Lung microvascular endothelial cell (primary cell): ENCODE results near the gene SLC12A7. TPM values are rescaled to one million over a fixed set of nuclear protein-coding genes. Genes with fewer than 3 reads are reported as not detected.

Experiments used
- DNase-seq, 2 donors: peaks; one replicate each; pipeline versions ENCODE4 v3.0.0 to v3.0.0-alpha.2; 2010; ENCODE audit warnings: low read depth in 2 of 2
- total RNA-seq: library from RNA; depleted of rRNA; stranded (reverse); fragments of >200 nt; gene quantifications from 2 replicates; pipeline ENCODE4 v1.2.1, GENCODE V29; 2014

The SLC12A7 gene
- total RNA-seq, 1 donor from 2014 or later: 32.5 TPM

DNA sequence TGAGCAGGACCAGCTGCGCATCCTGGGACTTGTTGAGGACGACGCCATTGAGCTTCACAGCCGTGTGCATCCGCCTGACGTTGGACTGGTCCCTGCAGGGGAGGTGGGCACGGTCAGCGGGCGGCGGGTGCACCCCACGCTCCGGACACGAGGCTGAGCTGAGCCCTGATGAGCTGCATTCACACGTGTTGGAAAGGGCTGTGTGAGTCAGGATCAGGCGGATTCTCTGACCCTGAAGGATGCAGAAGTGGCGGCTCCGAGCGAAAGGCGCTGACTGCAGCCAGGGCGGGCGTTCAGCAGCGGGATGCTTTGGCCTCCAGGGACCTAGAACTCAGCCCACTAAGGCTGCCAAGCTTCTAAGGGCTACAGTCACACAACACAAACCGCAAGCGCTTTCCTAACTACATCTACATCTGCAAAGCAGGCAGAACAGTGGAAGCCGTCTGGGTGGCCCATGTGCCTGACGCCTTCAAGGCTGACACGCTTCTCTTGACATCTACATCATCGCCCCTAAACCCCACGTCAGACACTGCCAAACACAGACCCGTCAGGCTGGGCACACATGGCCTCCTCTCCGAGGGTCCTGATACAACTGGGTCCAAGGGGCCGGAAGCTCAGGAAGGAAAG is 58.4 kb downstream of the SLC12A7 start:
- no peak for DNase-seq

- peak in 1 of 2 donors; percentile 10 for DNase-seq
These were observed 59.0 kb downstream of the SLC12A7 start for GRCh38 chr5:1052641-1053390.

DNA sequence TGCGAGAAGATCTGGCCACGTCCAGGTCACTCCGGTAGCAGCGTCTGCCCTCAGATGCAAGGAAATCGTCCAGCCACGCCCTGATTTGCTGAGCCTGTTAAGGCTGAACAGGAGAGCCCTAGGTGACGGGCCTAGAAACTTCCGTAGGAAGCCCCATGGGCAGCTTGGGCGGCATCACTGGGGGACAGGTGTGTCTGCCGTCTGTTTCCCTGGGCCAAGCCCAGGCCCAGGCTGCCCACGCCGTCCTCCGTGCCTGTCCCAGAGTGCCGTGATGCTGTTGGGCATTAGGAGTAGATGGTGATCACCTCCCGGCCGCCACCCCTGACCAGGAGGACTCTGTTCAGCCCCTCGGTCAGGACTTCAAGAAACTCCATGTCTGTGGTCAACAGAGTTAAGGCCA is 59.8 kb downstream of the SLC12A7 start:
- no peak for DNase-seq

DNA sequence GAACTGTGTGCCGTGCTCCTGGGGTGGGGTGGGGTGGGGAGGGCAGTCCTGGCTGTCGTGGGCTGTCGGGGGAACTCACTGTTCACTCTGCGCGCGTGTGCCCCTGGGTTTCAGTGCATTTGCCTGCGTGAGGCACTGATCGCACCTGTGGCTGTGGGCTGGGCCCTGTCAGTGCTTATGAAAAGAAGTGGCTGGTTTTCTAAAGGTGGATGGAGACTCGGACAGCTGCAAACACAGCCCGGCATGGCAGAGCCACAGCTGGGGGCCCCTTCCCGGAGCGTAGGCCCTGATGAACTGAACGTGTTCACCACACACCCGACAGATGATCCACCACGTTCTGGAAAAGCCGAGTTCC is 60.5 kb downstream of the SLC12A7 start:
- no peak for DNase-seq

GRCh38 chr5:1050423-1051365 is 61.2 kb downstream of the SLC12A7 start:
- DNase-seq: no peak

- DNase-seq: no peak
These were observed 62.7 kb downstream of the SLC12A7 start for GRCh38 chr5:1048861-1049838.

- no peak for DNase-seq
These were observed 63.6 kb downstream of the SLC12A7 start for GRCh38 chr5:1048162-1048721.

DNA sequence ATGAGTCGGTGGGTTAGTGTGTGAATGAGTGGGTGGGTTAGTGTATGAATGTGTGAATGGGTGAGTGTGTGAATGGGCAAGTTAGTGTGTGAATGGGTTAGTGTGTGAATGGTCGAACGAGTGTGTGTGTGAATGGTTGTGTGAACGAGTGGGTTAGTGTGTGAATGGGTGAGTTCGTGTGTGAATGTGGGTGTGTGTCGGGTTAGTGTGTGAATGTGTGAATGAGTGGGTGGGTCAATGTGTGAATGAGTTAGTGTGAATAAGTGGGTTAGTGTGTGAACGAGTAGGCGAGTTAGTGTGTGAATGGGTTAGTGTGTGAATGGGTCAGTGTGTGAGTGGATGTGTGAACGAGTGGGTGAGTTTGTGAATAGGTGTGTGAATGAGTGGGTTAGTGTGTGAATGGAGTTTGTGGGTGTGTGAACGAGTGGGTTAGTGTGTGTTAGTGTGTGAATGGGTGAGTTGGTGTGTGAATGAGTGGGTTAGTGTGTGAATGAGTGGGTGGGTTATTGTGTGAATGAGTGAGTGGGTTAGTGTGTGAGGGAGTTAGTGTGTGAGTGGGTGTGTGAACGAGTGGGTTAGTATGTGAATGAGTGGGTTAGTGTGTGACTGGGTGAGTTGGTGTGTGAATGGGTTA is 64.4 kb downstream of the SLC12A7 start:
- no peak for DNase-seq

DNA sequence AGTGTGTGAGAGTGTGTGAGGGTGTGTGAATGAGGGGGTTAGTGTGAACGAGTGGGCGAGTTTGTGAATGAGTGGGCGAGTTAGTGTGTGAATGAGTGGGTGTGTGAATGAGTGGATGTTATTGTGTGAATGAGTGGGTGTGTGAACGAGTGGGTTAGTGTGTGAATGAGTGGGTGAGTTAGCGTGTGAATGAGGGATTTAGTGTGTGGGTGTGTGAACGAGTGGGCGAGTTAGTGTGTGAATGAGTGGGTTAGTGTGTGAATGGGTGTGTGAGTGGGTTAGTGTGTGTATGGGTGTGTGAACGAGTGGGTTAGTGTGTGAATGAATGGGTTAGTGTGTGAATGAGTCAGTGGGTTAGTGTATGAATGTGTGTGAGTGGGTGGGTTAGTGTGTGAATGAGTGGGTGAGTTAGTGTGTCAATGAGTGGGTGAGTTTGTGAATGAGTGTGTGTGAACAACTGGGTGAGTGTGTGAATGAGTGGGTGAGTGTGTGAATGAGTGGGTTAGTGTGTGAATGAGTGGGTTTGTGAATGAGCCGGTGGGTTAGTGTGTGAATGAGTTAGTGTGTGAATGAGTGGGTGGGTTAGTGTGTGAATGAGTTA is 65.8 kb downstream of the SLC12A7 start:
- DNase-seq: no peak

- no peak for DNase-seq
These were observed 67.7 kb downstream of the SLC12A7 start for GRCh38 chr5:1044117-1044516.

DNA sequence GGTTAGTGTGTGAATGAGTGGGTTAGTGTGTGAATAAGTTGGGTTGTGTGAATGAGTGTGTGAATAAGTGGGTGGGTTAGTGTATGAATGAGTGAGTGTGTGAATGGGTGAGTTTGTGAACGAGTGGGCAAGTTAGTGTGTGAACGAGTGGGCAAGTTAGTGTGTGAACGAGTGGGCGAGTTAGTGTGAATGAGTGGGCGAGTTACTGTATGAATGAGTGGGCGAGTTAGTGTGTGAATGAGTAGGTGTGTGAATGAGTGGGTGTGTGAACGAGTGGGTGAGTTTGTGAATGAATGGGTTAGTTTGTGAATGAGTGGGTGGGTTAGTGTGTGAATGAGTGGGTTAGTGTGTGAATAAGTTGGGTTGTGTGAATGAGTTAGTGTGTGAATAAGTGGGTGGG is 68.5 kb downstream of the SLC12A7 start:
- DNase-seq: no peak

GRCh38 chr5:1042626-1043025 is 69.2 kb downstream of the SLC12A7 start:
- no peak for DNase-seq

GRCh38 chr5:1041225-1042143 is 70.4 kb downstream of the SLC12A7 start:
- DNase-seq: no peak

GRCh38 chr5:1040571-1040970 is 71.3 kb downstream of the SLC12A7 start:
- DNase-seq: no peak

- DNase-seq: no peak
These were observed 72.1 kb downstream of the SLC12A7 start for GRCh38 chr5:1039706-1040260.

- no peak for DNase-seq
These were observed 72.7 kb downstream of the SLC12A7 start for GRCh38 chr5:1039210-1039548.

- DNase-seq: no peak
These were observed 73.2 kb downstream of the SLC12A7 start for GRCh38 chr5:1038417-1039209.
